ENCODE data around the gene TAF7.

The TAF7 gene

GRCh38 chr5:141320225-141321169, at the start of gene TAF7:
Gene TAF7 (minus strand): TSS chr5:141320784. CDS start chr5:141320044, 740 bp downstream.
- Histone ChIP-seq H3K27ac (ENCODE audit: low read length) (peak within 1 kb of the TSS; percentile 97), H3K4me3 (ENCODE audit: low read length) (peak within 1 kb of the TSS; percentile 96), H3K36me3 (ENCODE audit: control insufficient read depth, low read depth, low read length) (peaks cover 28% of the 10 kb centered on the region), H3K4me1 (ENCODE audit: control insufficient read depth, low read depth, low read length) (no peaks in the 10 kb centered on the region), H3K9ac (ENCODE audit: low read length) (peak within 1 kb of the TSS; percentile 98), H3K9me3 (ENCODE audit: control insufficient read depth, low read depth, low read length) (peaks cover 26% of the 10 kb centered on the region), H3K27me3 (ENCODE audit: control insufficient read depth, insufficient read depth, low read length) (no peaks in the 10 kb centered on the region)

- no peaks in the 10 kb centered on the region for H3K4me1 ChIP-seq (ENCODE audit: control insufficient read depth, low read depth, low read length)
- no peak overlapping the region for H3K27ac ChIP-seq (ENCODE audit: low read length)
- peaks cover 25% of the 10 kb centered on the region for H3K9me3 ChIP-seq (ENCODE audit: control insufficient read depth, low read depth, low read length)
- H3K36me3 ChIP-seq (ENCODE audit: control insufficient read depth, low read depth, low read length): no peaks in the 10 kb centered on the region
- no peak overlapping the region for H3K4me3 ChIP-seq (ENCODE audit: low read length)
- no peak overlapping the region for H3K9ac ChIP-seq (ENCODE audit: low read length)
- no peaks in the 10 kb centered on the region for H3K27me3 ChIP-seq (ENCODE audit: control insufficient read depth, insufficient read depth, low read length)
Observed at GRCh38 chr5:141366016-141366896, 45.7 kb upstream of the TAF7 start.

- no peak within 1 kb of the TSS for H3K4me3 ChIP-seq (ENCODE audit: low read length)
- H3K36me3 ChIP-seq (ENCODE audit: control insufficient read depth, low read depth, low read length): no peaks in the 10 kb centered on the region
- no peaks in the 10 kb centered on the region for H3K4me1 ChIP-seq (ENCODE audit: control insufficient read depth, low read depth, low read length)
- H3K27ac ChIP-seq (ENCODE audit: low read length): no peak within 1 kb of the TSS
- H3K9me3 ChIP-seq (ENCODE audit: control insufficient read depth, low read depth, low read length): peaks cover 35% of the 10 kb centered on the region
- no peaks in the 10 kb centered on the region for H3K27me3 ChIP-seq (ENCODE audit: control insufficient read depth, insufficient read depth, low read length)
- no peak within 1 kb of the TSS for H3K9ac ChIP-seq (ENCODE audit: low read length)
Observed at GRCh38 chr5:141363952-141364660, 43.5 kb upstream of the TAF7 start, which contains the start of gene PCDHGA5. Gene PCDHGA5 (plus strand): TSS chr5:141364162. CDS start chr5:141364331, 169 bp downstream.

- H3K36me3 ChIP-seq (ENCODE audit: control insufficient read depth, low read depth, low read length): no peaks in the 10 kb centered on the region
- H3K4me3 ChIP-seq (ENCODE audit: low read length): no peak overlapping the region
- no peaks in the 10 kb centered on the region for H3K27me3 ChIP-seq (ENCODE audit: control insufficient read depth, insufficient read depth, low read length)
- no peak overlapping the region for H3K27ac ChIP-seq (ENCODE audit: low read length)
- peaks cover 38% of the 10 kb centered on the region for H3K9me3 ChIP-seq (ENCODE audit: control insufficient read depth, low read depth, low read length)
- H3K4me1 ChIP-seq (ENCODE audit: control insufficient read depth, low read depth, low read length): no peaks in the 10 kb centered on the region
- H3K9ac ChIP-seq (ENCODE audit: low read length): no peak overlapping the region
Observed at GRCh38 chr5:141362719-141363118, 42.1 kb upstream of the TAF7 start.

GRCh38 chr5:141360685-141361084, 40.1 kb upstream of the TAF7 start:
- Histone ChIP-seq H3K36me3 (ENCODE audit: control insufficient read depth, low read depth, low read length) (no peaks in the 10 kb centered on the region), H3K27ac (ENCODE audit: low read length) (no peak overlapping the region), H3K4me1 (ENCODE audit: control insufficient read depth, low read depth, low read length) (no peaks in the 10 kb centered on the region), H3K4me3 (ENCODE audit: low read length) (no peak overlapping the region), H3K9ac (ENCODE audit: low read length) (no peak overlapping the region), H3K27me3 (ENCODE audit: control insufficient read depth, insufficient read depth, low read length) (no peaks in the 10 kb centered on the region), H3K9me3 (ENCODE audit: control insufficient read depth, low read depth, low read length) (peaks cover 34% of the 10 kb centered on the region)

- Histone ChIP-seq H3K9me3 (ENCODE audit: control insufficient read depth, low read depth, low read length) (peaks cover 29% of the 10 kb centered on the region), H3K27me3 (ENCODE audit: control insufficient read depth, insufficient read depth, low read length) (no peaks in the 10 kb centered on the region), H3K27ac (ENCODE audit: low read length) (no peak within 1 kb of the TSS), H3K4me1 (ENCODE audit: control insufficient read depth, low read depth, low read length) (no peaks in the 10 kb centered on the region), H3K9ac (ENCODE audit: low read length) (no peak within 1 kb of the TSS), H3K4me3 (ENCODE audit: low read length) (no peak within 1 kb of the TSS), H3K36me3 (ENCODE audit: control insufficient read depth, low read depth, low read length) (no peaks in the 10 kb centered on the region)
Observed at GRCh38 chr5:141359790-141360426, 39.3 kb upstream of the TAF7 start, which contains the start of gene PCDHGB2. Gene PCDHGB2 (plus strand): TSS chr5:141359994. CDS start chr5:141360136, 142 bp downstream.

GRCh38 chr5:141356950-141357349, 36.4 kb upstream of the TAF7 start:
- H3K4me3 ChIP-seq (ENCODE audit: low read length): no peak overlapping the region
- no peak overlapping the region for H3K9ac ChIP-seq (ENCODE audit: low read length)
- no peaks in the 10 kb centered on the region for H3K36me3 ChIP-seq (ENCODE audit: control insufficient read depth, low read depth, low read length)
- no peaks in the 10 kb centered on the region for H3K4me1 ChIP-seq (ENCODE audit: control insufficient read depth, low read depth, low read length)
- peaks cover 34% of the 10 kb centered on the region for H3K9me3 ChIP-seq (ENCODE audit: control insufficient read depth, low read depth, low read length)
- H3K27ac ChIP-seq (ENCODE audit: low read length): no peak overlapping the region
- no peaks in the 10 kb centered on the region for H3K27me3 ChIP-seq (ENCODE audit: control insufficient read depth, insufficient read depth, low read length)

- Histone ChIP-seq H3K9ac (ENCODE audit: low read length) (no peak overlapping the region), H3K27ac (ENCODE audit: low read length) (no peak overlapping the region), H3K4me1 (ENCODE audit: control insufficient read depth, low read depth, low read length) (no peaks in the 10 kb centered on the region), H3K4me3 (ENCODE audit: low read length) (no peak overlapping the region), H3K36me3 (ENCODE audit: control insufficient read depth, low read depth, low read length) (no peaks in the 10 kb centered on the region), H3K27me3 (ENCODE audit: control insufficient read depth, insufficient read depth, low read length) (no peaks in the 10 kb centered on the region), H3K9me3 (ENCODE audit: control insufficient read depth, low read depth, low read length) (peaks cover 30% of the 10 kb centered on the region)
Observed at GRCh38 chr5:141356133-141356532, 35.5 kb upstream of the TAF7 start.

GRCh38 chr5:141355641-141356040, 35.1 kb upstream of the TAF7 start:
- H3K4me3 ChIP-seq (ENCODE audit: low read length): no peak overlapping the region
- peaks cover 26% of the 10 kb centered on the region for H3K9me3 ChIP-seq (ENCODE audit: control insufficient read depth, low read depth, low read length)
- H3K4me1 ChIP-seq (ENCODE audit: control insufficient read depth, low read depth, low read length): no peaks in the 10 kb centered on the region
- H3K27me3 ChIP-seq (ENCODE audit: control insufficient read depth, insufficient read depth, low read length): no peaks in the 10 kb centered on the region
- no peak overlapping the region for H3K27ac ChIP-seq (ENCODE audit: low read length)
- no peaks in the 10 kb centered on the region for H3K36me3 ChIP-seq (ENCODE audit: control insufficient read depth, low read depth, low read length)
- H3K9ac ChIP-seq (ENCODE audit: low read length): no peak overlapping the region

- Histone ChIP-seq H3K36me3 (ENCODE audit: control insufficient read depth, low read depth, low read length) (no peaks in the 10 kb centered on the region), H3K4me3 (ENCODE audit: low read length) (no peak within 1 kb of the TSS), H3K27ac (ENCODE audit: low read length) (no peak within 1 kb of the TSS), H3K9ac (ENCODE audit: low read length) (no peak within 1 kb of the TSS), H3K4me1 (ENCODE audit: control insufficient read depth, low read depth, low read length) (no peaks in the 10 kb centered on the region), H3K27me3 (ENCODE audit: control insufficient read depth, insufficient read depth, low read length) (no peaks in the 10 kb centered on the region), H3K9me3 (ENCODE audit: control insufficient read depth, low read depth, low read length) (peaks cover 21% of the 10 kb centered on the region)
Observed at GRCh38 chr5:141354900-141355469, 34.4 kb upstream of the TAF7 start, which contains the start of gene PCDHGA4. Gene PCDHGA4 (plus strand): TSS chr5:141355021. CDS start chr5:141355108, 87 bp downstream.
